ENCODE data around the gene TOM1. TPM values are rescaled to one million over a fixed set of nuclear protein-coding genes. Genes with fewer than 3 reads are reported as not detected.

The TOM1 gene
- polyA plus RNA-seq, 1 of the 3 experiments (the other 2 are of a cell fraction) = 26.9 TPM

DNA sequence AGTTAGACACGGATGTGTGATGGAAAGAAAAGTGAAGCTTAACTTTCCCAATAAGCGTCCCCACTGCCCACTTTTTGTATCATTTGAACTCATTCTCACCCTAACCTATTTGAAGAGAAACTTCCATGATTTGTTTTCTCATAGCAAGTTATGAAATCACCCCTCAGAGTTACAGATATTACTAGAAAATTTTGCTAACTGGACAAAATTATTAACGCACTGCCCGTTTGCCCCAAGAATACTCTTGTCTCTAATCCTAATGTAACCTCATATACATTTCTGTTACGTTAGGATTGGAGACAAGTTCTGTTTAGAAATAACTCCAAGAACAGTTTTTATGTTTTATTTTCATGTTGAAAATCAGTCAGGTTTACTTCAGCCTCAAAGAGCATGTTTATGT is 25.5 kb downstream of the TOM1 start (continued):
- TF ChIP-seq, protein P1, sequence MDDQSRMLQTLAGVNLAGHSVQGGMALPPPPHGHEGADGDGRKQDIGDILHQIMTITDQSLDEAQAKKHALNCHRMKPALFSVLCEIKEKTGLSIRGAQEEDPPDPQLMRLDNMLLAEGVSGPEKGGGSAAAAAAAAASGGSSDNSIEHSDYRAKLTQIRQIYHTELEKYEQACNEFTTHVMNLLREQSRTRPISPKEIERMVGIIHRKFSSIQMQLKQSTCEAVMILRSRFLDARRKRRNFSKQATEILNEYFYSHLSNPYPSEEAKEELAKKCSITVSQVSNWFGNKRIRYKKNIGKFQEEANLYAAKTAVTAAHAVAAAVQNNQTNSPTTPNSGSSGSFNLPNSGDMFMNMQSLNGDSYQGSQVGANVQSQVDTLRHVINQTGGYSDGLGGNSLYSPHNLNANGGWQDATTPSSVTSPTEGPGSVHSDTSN (IDR thresholded peaks at IDR 0.05) = no peak

DNA sequence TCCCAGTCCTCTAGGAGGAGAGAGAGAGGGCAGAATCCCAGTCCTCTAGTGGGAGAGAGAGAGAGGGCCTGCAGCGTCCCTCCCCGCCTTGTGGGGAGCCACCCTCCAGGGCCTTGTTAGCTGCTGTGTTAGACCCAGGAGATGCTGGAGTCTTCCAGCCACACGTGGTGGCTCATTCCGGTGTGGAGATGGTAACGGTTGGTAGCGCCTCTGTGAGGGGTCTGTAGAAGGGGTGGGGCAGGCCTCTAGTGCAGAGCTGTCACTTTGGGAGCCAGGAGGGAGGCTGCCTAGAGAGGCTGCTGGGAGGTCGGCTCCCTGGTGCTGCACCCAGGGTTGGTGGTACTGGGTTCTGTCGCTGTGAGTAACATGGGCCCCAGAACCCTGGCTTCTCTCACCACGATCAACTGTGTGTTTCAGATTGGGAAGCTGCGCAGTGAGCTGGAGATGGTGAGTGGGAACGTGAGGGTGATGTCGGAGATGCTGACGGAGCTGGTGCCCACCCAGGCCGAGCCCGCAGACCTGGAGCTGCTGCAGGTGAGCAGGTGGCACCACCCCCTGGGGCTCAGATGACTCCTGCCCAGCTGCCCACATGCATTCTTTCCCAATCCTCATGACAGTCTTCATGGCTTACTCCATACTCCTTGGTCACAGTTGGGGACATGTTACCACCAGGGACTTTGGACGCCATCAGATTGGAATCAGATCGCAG is 27.3 kb downstream of the TOM1 start:
- H3K36me3 ChIP-seq (replicated peaks in 1 of 2; ENCODE audit: control insufficient read depth in 1 of 2, insufficient read depth in 2 of 2, low read length in 1 of 2) = peaks cover 39 to 51% of the 10 kb centered on the region in 2 experiments
- TF ChIP-seq, protein P2, sequence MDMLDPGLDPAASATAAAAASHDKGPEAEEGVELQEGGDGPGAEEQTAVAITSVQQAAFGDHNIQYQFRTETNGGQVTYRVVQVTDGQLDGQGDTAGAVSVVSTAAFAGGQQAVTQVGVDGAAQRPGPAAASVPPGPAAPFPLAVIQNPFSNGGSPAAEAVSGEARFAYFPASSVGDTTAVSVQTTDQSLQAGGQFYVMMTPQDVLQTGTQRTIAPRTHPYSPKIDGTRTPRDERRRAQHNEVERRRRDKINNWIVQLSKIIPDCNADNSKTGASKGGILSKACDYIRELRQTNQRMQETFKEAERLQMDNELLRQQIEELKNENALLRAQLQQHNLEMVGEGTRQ (IDR thresholded peaks at IDR 0.05; ENCODE audit: borderline replicate concordance, low read depth, low read length) = no peak
- TF ChIP-seq, protein P3, sequence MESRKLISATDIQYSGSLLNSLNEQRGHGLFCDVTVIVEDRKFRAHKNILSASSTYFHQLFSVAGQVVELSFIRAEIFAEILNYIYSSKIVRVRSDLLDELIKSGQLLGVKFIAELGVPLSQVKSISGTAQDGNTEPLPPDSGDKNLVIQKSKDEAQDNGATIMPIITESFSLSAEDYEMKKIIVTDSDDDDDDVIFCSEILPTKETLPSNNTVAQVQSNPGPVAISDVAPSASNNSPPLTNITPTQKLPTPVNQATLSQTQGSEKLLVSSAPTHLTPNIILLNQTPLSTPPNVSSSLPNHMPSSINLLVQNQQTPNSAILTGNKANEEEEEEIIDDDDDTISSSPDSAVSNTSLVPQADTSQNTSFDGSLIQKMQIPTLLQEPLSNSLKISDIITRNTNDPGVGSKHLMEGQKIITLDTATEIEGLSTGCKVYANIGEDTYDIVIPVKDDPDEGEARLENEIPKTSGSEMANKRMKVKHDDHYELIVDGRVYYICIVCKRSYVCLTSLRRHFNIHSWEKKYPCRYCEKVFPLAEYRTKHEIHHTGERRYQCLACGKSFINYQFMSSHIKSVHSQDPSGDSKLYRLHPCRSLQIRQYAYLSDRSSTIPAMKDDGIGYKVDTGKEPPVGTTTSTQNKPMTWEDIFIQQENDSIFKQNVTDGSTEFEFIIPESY (IDR thresholded peaks at IDR 0.05; ENCODE audit: borderline replicate concordance, low read depth) = no peak
- TF ChIP-seq FOXJ3 (CRISPR knock-in tag; IDR thresholded peaks at IDR 0.05) (no peak), MEF2A (IDR thresholded peaks at IDR 0.05; ENCODE audit: borderline replicate concordance, low read depth) (no peak), SIN3A (IDR thresholded peaks at IDR 0.05; ENCODE audit: borderline replicate concordance, low read depth, low read length) (no peak)
- WGBS (ENCODE audit: low lambda C conversion rate) = 89% methylated on average over 9 of the region's 17 CpGs
- no peak overlapping the region for H3K4me3 ChIP-seq (ENCODE audit: low read depth in 2 of 2, low read length in 1 of 2)
- no peaks in the 10 kb centered on the region for H3K79me2 ChIP-seq (ENCODE audit: insufficient read depth)
- peaks cover 6% of the 10 kb centered on the region for H3F3A ChIP-seq (replicated peaks; ENCODE audit: insufficient read depth)
- H3K4me1 ChIP-seq (ENCODE audit: control insufficient read depth in 1 of 2, insufficient read depth in 2 of 2, low read depth in 1 of 2, low read length in 1 of 2) = no peaks in the 10 kb centered on the region
- H3K4me2 ChIP-seq = no peak overlapping the region
- ChIA-PET POLR2A (no interaction called here), CTCF (interaction anchor here (1.2 to 1.5 kb wide), 2 partner anchors 10 to 28 kb away, joined by 3 read pairs; partner anchors contain the start of gene TOM1)
- no peaks in the 10 kb centered on the region for H3K9me3 ChIP-seq
- H3K27me3 ChIP-seq (ENCODE audit: insufficient read depth) = no peaks in the 10 kb centered on the region
- H3K9ac ChIP-seq = no peak overlapping the region
- H3K9me2 ChIP-seq = no peaks in the 10 kb centered on the region
- H2AFZ ChIP-seq (ENCODE audit: low read depth) = no peak overlapping the region
- DNase-seq = no peak
- H4K20me1 ChIP-seq (ENCODE audit: insufficient read depth) = no peaks in the 10 kb centered on the region
- no peak overlapping the region for H3K27ac ChIP-seq (ENCODE audit: low read depth in 2 of 2, low read length in 1 of 2)

DNA sequence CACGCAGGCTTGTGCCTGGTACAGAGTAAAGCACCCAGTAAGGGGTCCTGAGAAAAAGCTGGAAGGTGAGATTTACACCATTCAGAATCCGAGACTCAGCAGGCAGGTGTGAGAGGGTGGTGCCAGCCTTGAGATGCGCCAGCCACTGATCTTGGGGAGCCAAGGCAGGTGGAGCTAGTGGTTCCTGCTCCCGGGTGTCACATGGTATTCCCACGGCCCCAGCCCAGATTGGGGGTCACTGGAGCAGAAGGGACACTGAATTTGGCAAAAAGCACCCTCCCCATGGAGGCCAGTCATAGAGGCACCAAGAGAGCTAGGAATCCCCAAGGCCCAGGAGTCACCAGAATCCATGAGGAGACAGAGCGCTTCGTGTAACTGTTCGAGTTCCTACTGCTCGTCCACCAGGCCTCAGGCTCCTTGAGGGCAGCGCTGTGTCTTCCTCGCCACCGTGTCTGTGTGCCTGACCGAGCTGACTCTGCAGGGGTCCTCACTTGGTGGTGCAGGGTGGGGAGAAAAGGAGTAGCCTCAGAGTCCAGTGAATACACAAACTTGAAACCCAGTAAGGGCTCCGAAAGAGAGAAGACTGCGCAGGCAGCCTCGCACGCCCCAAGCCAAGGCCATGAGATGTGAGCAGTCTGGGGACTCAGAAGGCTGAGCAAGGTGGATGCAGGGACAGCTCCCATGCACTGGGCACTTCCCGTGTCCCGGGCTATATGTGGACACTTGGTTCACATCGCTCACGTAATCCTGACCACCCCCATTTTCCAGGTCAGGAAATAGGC is 28.2 kb downstream of the TOM1 start:
- H4K20me1 ChIP-seq (ENCODE audit: insufficient read depth) = no peaks in the 10 kb centered on the region
- peaks cover 6% of the 10 kb centered on the region for H3F3A ChIP-seq (replicated peaks; ENCODE audit: insufficient read depth)
- no peaks in the 10 kb centered on the region for H3K4me1 ChIP-seq (ENCODE audit: control insufficient read depth in 1 of 2, insufficient read depth in 2 of 2, low read depth in 1 of 2, low read length in 1 of 2)
- POLR2A ChIA-PET = no interaction called here
- H3K9me3 ChIP-seq = no peaks in the 10 kb centered on the region
- H3K4me3 ChIP-seq (ENCODE audit: low read depth in 2 of 2, low read length in 1 of 2) = no peak overlapping the region
- no peak overlapping the region for H2AFZ ChIP-seq (ENCODE audit: low read depth)
- WGBS (ENCODE audit: low lambda C conversion rate) = 89% methylated on average over 17 of the region's 21 CpGs
- H3K79me2 ChIP-seq (ENCODE audit: insufficient read depth) = no peaks in the 10 kb centered on the region
- H3K9ac ChIP-seq = no peak overlapping the region
- no peak for DNase-seq
- H3K27ac ChIP-seq (ENCODE audit: low read depth in 2 of 2, low read length in 1 of 2) = no peak overlapping the region
- H3K36me3 ChIP-seq (replicated peaks in 1 of 2; ENCODE audit: control insufficient read depth in 1 of 2, insufficient read depth in 2 of 2, low read length in 1 of 2) = peaks cover 39 to 51% of the 10 kb centered on the region in 2 experiments
- H3K9me2 ChIP-seq = no peaks in the 10 kb centered on the region
- H3K4me2 ChIP-seq = no peak overlapping the region
- CTCF ChIA-PET = interaction anchor here (0.9 to 1.5 kb wide), 3 partner anchors 8 to 29 kb away, joined by 3 to 4 read pairs (median 3); partner anchors contain the start of gene TOM1
- no peaks in the 10 kb centered on the region for H3K27me3 ChIP-seq (ENCODE audit: insufficient read depth)
- TF ChIP-seq TAF1 (IDR thresholded peaks at IDR 0.05; ENCODE audit: borderline replicate concordance, low read depth, low read length) = no peak
- TF ChIP-seq, protein P4, sequence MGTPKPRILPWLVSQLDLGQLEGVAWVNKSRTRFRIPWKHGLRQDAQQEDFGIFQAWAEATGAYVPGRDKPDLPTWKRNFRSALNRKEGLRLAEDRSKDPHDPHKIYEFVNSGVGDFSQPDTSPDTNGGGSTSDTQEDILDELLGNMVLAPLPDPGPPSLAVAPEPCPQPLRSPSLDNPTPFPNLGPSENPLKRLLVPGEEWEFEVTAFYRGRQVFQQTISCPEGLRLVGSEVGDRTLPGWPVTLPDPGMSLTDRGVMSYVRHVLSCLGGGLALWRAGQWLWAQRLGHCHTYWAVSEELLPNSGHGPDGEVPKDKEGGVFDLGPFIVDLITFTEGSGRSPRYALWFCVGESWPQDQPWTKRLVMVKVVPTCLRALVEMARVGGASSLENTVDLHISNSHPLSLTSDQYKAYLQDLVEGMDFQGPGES (IDR thresholded peaks at IDR 0.05; ENCODE audit: low read depth, low read length) = no peak
- TF ChIP-seq, protein P5, sequence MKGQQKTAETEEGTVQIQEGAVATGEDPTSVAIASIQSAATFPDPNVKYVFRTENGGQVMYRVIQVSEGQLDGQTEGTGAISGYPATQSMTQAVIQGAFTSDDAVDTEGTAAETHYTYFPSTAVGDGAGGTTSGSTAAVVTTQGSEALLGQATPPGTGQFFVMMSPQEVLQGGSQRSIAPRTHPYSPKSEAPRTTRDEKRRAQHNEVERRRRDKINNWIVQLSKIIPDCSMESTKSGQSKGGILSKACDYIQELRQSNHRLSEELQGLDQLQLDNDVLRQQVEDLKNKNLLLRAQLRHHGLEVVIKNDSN (IDR thresholded peaks at IDR 0.05; ENCODE audit: borderline replicate concordance, low read depth) = no peak
- TF ChIP-seq YY1 (IDR thresholded peaks at IDR 0.05; ENCODE audit: low read depth) = no peak
- TF ChIP-seq, protein P3 (IDR thresholded peaks at IDR 0.05; ENCODE audit: borderline replicate concordance, low read depth) = no peak
- TF ChIP-seq, protein P1 (IDR thresholded peaks at IDR 0.05) = no peak
- TF ChIP-seq EP300 (IDR thresholded peaks at IDR 0.05; ENCODE audit: borderline replicate concordance in 1 of 2, low read depth in 1 of 2, low read length in 1 of 2) = no peak

All from SK-N-SH (cell line).